GM23338 (cell line): ENCODE measurements around the gene PTGIS. TPM values are rescaled to one million over a fixed set of nuclear protein-coding genes. Genes with fewer than 3 reads are reported as not detected.

Experiments
- ATAC-seq: fragments of 200-7000 bp; cut with Tn5 transposase; 3 replicates; pipeline ENCODE4 v1.9.1; 2020
- DNase-seq: peaks from one replicate; pipeline ENCODE4 v3.0.0-alpha.2; 2015; ENCODE audit warnings: low spot score
- H2AFZ ChIP-seq: fragments of 200-600 bp; sonication (generic); 2 replicates; pipeline ENCODE4 v1.8.0; 2016; ENCODE audit warnings: antibody characterized with exemption, mild to moderate bottlenecking, moderate library complexity
- H3F3A ChIP-seq: fragments of 200-600 bp; sonication (generic); replicated peaks from 2 replicates; pipeline ENCODE4 v1.8.0; 2017; ENCODE audit warnings: antibody characterized with exemption, mixed run types, low read depth
- H3K27ac ChIP-seq: fragments of 200-600 bp; sonication (generic); 2 replicates; pipeline ENCODE4 v1.6.1; 2016; ENCODE audit warnings: low read depth
- H3K27me3 ChIP-seq: fragments of 200-600 bp; sonication (generic); 2 replicates; pipeline ENCODE4 v1.8.0; 2016; ENCODE audit warnings: mild to moderate bottlenecking, mixed run types, moderate library complexity; ENCODE audit not compliant: insufficient read depth
- H3K36me3 ChIP-seq: fragments of 200-600 bp; sonication (generic); 2 replicates; pipeline ENCODE4 v1.8.0; 2016; ENCODE audit warnings: mild to moderate bottlenecking; ENCODE audit not compliant: insufficient read depth
- H3K4me1 ChIP-seq: fragments of 200-600 bp; sonication (generic); 2 replicates; pipeline ENCODE4 v1.8.0; 2016; ENCODE audit warnings: mild to moderate bottlenecking, moderate library complexity; ENCODE audit not compliant: insufficient read depth
- H3K4me2 ChIP-seq: fragments of 200-600 bp; sonication (generic); 2 replicates; pipeline ENCODE4 v1.7.1; 2017; ENCODE audit warnings: mixed run types
- H3K4me3 ChIP-seq: fragments of 200-600 bp; sonication (generic); 2 replicates; pipeline ENCODE4 v1.6.1; 2016; ENCODE audit warnings: mixed run types
- H3K79me2 ChIP-seq: fragments of 200-600 bp; sonication (generic); replicated peaks from 2 replicates; pipeline ENCODE4 v1.8.0; 2017; ENCODE audit warnings: mild to moderate bottlenecking; ENCODE audit not compliant: insufficient read depth
- H3K9me2 ChIP-seq: fragments of 200-600 bp; sonication (generic); 2 replicates; pipeline ENCODE4 v1.8.0; 2017; ENCODE audit not compliant: insufficient read depth
- H4K20me1 ChIP-seq: fragments of 200-600 bp; sonication (generic); replicated peaks from 2 replicates; pipeline ENCODE4 v1.8.0; 2017; ENCODE audit warnings: mild to moderate bottlenecking; ENCODE audit not compliant: insufficient read depth
- H3K27ac Mint-ChIP-seq: 2 replicates; pipeline ENCODE4 v1.8.0; 2020; ENCODE audit warnings: inconsistent platforms, mild to moderate bottlenecking, moderate library complexity, mixed read lengths
- H3K27me3 Mint-ChIP-seq: 3 replicates; pipeline ENCODE4 v1.8.0; 2022; ENCODE audit warnings: low read depth, mild to moderate bottlenecking, moderate library complexity, mixed read lengths, inconsistent platforms; ENCODE audit not compliant: insufficient read depth, poor library complexity
- H3K36me3 Mint-ChIP-seq: 3 replicates; pipeline ENCODE4 v1.8.0; 2021; ENCODE audit warnings: low read depth, mild to moderate bottlenecking, inconsistent platforms, moderate library complexity, mixed read lengths
- H3K4me1 Mint-ChIP-seq: 3 replicates; pipeline ENCODE4 v1.8.0; 2020; ENCODE audit warnings: mild to moderate bottlenecking, inconsistent platforms, mixed read lengths
- H3K4me3 Mint-ChIP-seq: 3 replicates; pipeline ENCODE4 v1.8.0; 2021; ENCODE audit warnings: moderate library complexity, mild to moderate bottlenecking, inconsistent platforms, mixed read lengths
- H3K9me3 Mint-ChIP-seq: 3 replicates; pipeline ENCODE4 v1.8.0; 2020; ENCODE audit warnings: moderate library complexity, mild to moderate bottlenecking, inconsistent platforms, mixed read lengths
- CREB1 ChIP-seq: fragments of 250-450 bp; sonication (Bioruptor Pico); IDR thresholded peaks from 2 replicates; pipeline ENCODE4 v1.5.0; 2020; ENCODE audit warnings: low read depth, mild to moderate bottlenecking, moderate library complexity
- EZH2 ChIP-seq: fragments of 200-600 bp; sonication (generic); IDR thresholded peaks from one replicate; pipeline ENCODE4 v1.8.0; 2017; ENCODE audit warnings: antibody characterized with exemption, mild to moderate bottlenecking, low read depth; ENCODE audit not compliant: unreplicated experiment
- EZH2phosphoT487 ChIP-seq: fragments of 200-600 bp; sonication (generic); IDR thresholded peaks from one replicate; pipeline ENCODE4 v1.8.1; 2018; ENCODE audit warnings: antibody characterized with exemption; ENCODE audit not compliant: unreplicated experiment
- JUNB ChIP-seq: IDR thresholded peaks from one replicate; pipeline ENCODE4 v1.6.1; 2016; ENCODE audit warnings: antibody characterized with exemption; ENCODE audit not compliant: unreplicated experiment
- STAT1 ChIP-seq: IDR thresholded peaks from one replicate; pipeline ENCODE4 v1.6.1; 2016; ENCODE audit warnings: antibody characterized with exemption; ENCODE audit not compliant: unreplicated experiment
- ZNF114 ChIP-seq: fragments of 250-450 bp; sonication (Bioruptor Pico); IDR thresholded peaks from 2 replicates; pipeline ENCODE4 v1.5.0; 2020; ENCODE audit warnings: mild to moderate bottlenecking, moderate library complexity
- ZNF331 ChIP-seq: fragments of 250-450 bp; sonication (Bioruptor Pico); IDR thresholded peaks from 2 replicates; pipeline ENCODE4 v1.5.0; 2020; ENCODE audit warnings: low read depth, mild to moderate bottlenecking, moderate library complexity
- polyA plus RNA-seq: library from polyadenylated mRNA; unstranded; fragments of >200 nt; fragmentation: Nextera tagmentation; extraction: Ambion mirVana; gene quantifications from 2 replicates; pipeline ENCODE4 v1.2.1, GENCODE V29; 2016
- total RNA-seq: library from RNA; depleted of rRNA; stranded (reverse); fragments of >200 nt; shearing (Covaris generic); gene quantifications from 2 replicates; pipeline ENCODE4 v1.2.3, GENCODE V29; 2014
- TF ChIP-seq, protein P1 (sequence below), 2 experiments: fragments of 200-600 bp in 1 of 2; sonication (generic) in 1 of 2; conservative IDR thresholded peaks; 2 replicates each; pipeline versions ENCODE4 v1.5.1 to v1.6.1; 2016 to 2017; ENCODE audit warnings: antibody characterized with exemption in 2 of 2, low read depth in 2 of 2, mild to moderate bottlenecking in 2 of 2, moderate library complexity in 1 of 2
- TF ChIP-seq, protein P2 (sequence below): IDR thresholded peaks from 2 replicates; pipeline ENCODE4 v1.6.1; 2016; ENCODE audit warnings: antibody characterized with exemption
- TF ChIP-seq, protein P3 (sequence below): fragments of 250-450 bp; sonication (Bioruptor Pico); IDR thresholded peaks from 2 replicates; pipeline ENCODE4 v1.5.0; 2020; ENCODE audit warnings: mild to moderate bottlenecking, moderate library complexity

The PTGIS gene
- total and polyA plus RNA-seq, 2 experiments from 2014 or later = 6.6 to 28.7 TPM

DNA sequence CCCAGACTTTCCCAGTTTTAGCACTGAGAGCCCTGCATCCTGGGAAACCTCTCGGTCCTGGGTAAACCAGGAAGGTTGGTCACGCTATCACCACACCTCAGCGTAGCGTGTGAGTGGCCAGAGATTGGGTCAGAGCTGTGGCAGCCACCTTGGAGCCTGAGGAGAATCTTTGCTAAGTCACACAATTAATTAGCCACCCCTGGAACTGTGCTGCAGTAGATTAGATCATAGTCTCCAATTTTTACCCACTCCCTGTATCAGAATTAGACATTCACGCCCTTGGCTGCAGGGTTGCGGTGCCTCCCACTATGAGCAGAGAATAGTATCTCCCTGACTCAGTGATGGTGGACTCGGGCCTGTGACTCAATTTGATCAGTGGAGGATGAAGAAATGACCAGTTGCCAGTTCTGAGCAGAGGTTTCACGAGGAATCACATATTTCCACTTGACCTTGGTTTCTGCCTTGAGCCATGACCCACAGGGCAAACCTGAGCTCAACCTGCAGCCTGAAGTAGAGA lies 6.0 kb upstream of the PTGIS start:
- Histone ChIP-seq H3F3A (0 out of 2 replicates have a peak, but pooled peaks cover 5% of the 10 kb centered on the region), H4K20me1 (no peaks in the 10 kb centered on the region), H3K27me3 (no peaks in the 10 kb centered on the region), H3K36me3 (no peaks in the 10 kb centered on the region), H3K4me1 (peaks cover 26% of the 10 kb centered on the region), H3K4me3 (no peak overlapping the region), H3K9me2 (no peaks in the 10 kb centered on the region), H3K27ac (no peak overlapping the region), H2AFZ (no peak overlapping the region), H3K79me2 (no peaks in the 10 kb centered on the region), H3K4me2 (no peak overlapping the region)
- Mint-ChIP-seq H3K27me3 (peaks cover 12% of the 10 kb centered on the region), H3K4me3 (no peak overlapping the region), H3K9me3 (no peaks in the 10 kb centered on the region), H3K27ac (no peak overlapping the region), H3K4me1 (peaks cover 32% of the 10 kb centered on the region), H3K36me3 (no peaks in the 10 kb centered on the region)
- TF ChIP-seq, protein P1, sequence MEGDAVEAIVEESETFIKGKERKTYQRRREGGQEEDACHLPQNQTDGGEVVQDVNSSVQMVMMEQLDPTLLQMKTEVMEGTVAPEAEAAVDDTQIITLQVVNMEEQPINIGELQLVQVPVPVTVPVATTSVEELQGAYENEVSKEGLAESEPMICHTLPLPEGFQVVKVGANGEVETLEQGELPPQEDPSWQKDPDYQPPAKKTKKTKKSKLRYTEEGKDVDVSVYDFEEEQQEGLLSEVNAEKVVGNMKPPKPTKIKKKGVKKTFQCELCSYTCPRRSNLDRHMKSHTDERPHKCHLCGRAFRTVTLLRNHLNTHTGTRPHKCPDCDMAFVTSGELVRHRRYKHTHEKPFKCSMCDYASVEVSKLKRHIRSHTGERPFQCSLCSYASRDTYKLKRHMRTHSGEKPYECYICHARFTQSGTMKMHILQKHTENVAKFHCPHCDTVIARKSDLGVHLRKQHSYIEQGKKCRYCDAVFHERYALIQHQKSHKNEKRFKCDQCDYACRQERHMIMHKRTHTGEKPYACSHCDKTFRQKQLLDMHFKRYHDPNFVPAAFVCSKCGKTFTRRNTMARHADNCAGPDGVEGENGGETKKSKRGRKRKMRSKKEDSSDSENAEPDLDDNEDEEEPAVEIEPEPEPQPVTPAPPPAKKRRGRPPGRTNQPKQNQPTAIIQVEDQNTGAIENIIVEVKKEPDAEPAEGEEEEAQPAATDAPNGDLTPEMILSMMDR (conservative IDR thresholded peaks at IDR 0.05; ENCODE audit: low read depth in 2 of 2) = no peak
- no peak for TF ChIP-seq EZH2phosphoT487
- no peak for TF ChIP-seq ZNF331 (CRISPR knock-in tag)
- TF ChIP-seq CREB1 (CRISPR knock-in tag) = no peak
- TF ChIP-seq EZH2 = no peak
- TF ChIP-seq ZNF114 = no peak
- TF ChIP-seq, protein P2, sequence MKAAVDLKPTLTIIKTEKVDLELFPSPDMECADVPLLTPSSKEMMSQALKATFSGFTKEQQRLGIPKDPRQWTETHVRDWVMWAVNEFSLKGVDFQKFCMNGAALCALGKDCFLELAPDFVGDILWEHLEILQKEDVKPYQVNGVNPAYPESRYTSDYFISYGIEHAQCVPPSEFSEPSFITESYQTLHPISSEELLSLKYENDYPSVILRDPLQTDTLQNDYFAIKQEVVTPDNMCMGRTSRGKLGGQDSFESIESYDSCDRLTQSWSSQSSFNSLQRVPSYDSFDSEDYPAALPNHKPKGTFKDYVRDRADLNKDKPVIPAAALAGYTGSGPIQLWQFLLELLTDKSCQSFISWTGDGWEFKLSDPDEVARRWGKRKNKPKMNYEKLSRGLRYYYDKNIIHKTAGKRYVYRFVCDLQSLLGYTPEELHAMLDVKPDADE = no peak
- TF ChIP-seq STAT1 = no peak
- TF ChIP-seq, protein P3, sequence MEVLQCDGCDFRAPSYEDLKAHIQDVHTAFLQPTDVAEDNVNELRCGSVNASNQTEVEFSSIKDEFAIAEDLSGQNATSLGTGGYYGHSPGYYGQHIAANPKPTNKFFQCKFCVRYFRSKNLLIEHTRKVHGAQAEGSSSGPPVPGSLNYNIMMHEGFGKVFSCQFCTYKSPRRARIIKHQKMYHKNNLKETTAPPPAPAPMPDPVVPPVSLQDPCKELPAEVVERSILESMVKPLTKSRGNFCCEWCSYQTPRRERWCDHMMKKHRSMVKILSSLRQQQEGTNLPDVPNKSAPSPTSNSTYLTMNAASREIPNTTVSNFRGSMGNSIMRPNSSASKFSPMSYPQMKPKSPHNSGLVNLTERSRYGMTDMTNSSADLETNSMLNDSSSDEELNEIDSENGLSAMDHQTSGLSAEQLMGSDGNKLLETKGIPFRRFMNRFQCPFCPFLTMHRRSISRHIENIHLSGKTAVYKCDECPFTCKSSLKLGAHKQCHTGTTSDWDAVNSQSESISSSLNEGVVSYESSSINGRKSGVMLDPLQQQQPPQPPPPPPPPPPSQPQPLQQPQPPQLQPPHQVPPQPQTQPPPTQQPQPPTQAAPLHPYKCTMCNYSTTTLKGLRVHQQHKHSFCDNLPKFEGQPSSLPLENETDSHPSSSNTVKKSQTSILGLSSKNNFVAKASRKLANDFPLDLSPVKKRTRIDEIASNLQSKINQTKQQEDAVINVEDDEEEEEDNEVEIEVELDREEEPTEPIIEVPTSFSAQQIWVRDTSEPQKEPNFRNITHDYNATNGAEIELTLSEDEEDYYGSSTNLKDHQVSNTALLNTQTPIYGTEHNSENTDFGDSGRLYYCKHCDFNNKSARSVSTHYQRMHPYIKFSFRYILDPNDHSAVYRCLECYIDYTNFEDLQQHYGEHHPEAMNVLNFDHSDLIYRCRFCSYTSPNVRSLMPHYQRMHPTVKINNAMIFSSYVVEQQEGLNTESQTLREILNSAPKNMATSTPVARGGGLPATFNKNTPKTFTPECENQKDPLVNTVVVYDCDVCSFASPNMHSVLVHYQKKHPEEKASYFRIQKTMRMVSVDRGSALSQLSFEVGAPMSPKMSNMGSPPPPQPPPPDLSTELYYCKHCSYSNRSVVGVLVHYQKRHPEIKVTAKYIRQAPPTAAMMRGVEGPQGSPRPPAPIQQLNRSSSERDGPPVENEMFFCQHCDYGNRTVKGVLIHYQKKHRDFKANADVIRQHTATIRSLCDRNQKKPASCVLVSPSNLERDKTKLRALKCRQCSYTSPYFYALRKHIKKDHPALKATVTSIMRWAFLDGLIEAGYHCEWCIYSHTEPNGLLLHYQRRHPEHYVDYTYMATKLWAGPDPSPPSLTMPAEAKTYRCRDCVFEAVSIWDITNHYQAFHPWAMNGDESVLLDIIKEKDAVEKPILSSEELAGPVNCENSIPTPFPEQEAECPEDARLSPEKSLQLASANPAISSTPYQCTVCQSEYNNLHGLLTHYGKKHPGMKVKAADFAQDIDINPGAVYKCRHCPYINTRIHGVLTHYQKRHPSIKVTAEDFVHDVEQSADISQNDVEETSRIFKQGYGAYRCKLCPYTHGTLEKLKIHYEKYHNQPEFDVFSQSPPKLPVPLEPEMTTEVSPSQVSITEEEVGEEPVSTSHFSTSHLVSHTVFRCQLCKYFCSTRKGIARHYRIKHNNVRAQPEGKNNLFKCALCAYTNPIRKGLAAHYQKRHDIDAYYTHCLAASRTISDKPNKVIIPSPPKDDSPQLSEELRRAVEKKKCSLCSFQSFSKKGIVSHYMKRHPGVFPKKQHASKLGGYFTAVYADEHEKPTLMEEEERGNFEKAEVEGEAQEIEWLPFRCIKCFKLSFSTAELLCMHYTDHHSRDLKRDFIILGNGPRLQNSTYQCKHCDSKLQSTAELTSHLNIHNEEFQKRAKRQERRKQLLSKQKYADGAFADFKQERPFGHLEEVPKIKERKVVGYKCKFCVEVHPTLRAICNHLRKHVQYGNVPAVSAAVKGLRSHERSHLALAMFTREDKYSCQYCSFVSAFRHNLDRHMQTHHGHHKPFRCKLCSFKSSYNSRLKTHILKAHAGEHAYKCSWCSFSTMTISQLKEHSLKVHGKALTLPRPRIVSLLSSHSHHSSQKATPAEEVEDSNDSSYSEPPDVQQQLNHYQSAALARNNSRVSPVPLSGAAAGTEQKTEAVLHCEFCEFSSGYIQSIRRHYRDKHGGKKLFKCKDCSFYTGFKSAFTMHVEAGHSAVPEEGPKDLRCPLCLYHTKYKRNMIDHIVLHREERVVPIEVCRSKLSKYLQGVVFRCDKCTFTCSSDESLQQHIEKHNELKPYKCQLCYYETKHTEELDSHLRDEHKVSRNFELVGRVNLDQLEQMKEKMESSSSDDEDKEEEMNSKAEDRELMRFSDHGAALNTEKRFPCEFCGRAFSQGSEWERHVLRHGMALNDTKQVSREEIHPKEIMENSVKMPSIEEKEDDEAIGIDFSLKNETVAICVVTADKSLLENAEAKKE (CRISPR knock-in tag) = no peak
- TF ChIP-seq JUNB = no peak
- ATAC-seq (no peak), DNase-seq (no peak)
